Left kidney (tissue), 2 donors: Measurements from ENCODE around the gene ZIC4. TPM values are rescaled to one million over a fixed set of nuclear protein-coding genes. Genes with fewer than 3 reads are reported as not detected.

Experiments used
- DNase-seq: peaks from one replicate; pipeline ENCODE4 v3.0.0-alpha.2; 2013
- polyA plus RNA-seq: library from polyadenylated mRNA; unstranded; fragments of 120-200 nt; gene quantifications from one replicate; pipeline ENCODE4 v1.2.1, GENCODE V29; 2013; ENCODE audit not compliant: insufficient read length

Gene ZIC4
- polyA plus RNA-seq, 1 donor: not detected

- DNase-seq: no peak
Measured at GRCh38 chr3:147391781-147392624, 14.3 kb downstream of the ZIC4 start.

- DNase-seq: no peak
Measured at GRCh38 chr3:147390589-147391569, 15.5 kb downstream of the ZIC4 start.

GRCh38 chr3:147389717-147390116, 16.6 kb downstream of the ZIC4 start:
- no peak for DNase-seq

GRCh38 chr3:147388700-147389580, 17.4 kb downstream of the ZIC4 start:
- no peak for DNase-seq

- DNase-seq: no peak
Measured at GRCh38 chr3:147387885-147388699, 18.3 kb downstream of the ZIC4 start.

GRCh38 chr3:147387291-147387884, 19.0 kb downstream of the ZIC4 start:
- DNase-seq: no peak

- DNase-seq: no peak
Measured at GRCh38 chr3:147385059-147386012, 21.0 kb downstream of the ZIC4 start.

GRCh38 chr3:147384210-147385058, 21.9 kb downstream of the ZIC4 start:
- no peak for DNase-seq

- no peak for DNase-seq
Measured at GRCh38 chr3:147383617-147384016, 22.7 kb downstream of the ZIC4 start.

GRCh38 chr3:147381596-147381995, 24.7 kb downstream of the ZIC4 start:
- DNase-seq: no peak

- DNase-seq: no peak
Measured at GRCh38 chr3:147380977-147381376, 25.4 kb downstream of the ZIC4 start.

- DNase-seq: no peak
Measured at GRCh38 chr3:147380387-147380951, 25.9 kb downstream of the ZIC4 start.

- DNase-seq: no peak
Measured at GRCh38 chr3:147379651-147380050, 26.7 kb downstream of the ZIC4 start.

GRCh38 chr3:147377412-147378367, 28.7 kb downstream of the ZIC4 start:
- no peak for DNase-seq

GRCh38 chr3:147373301-147373700, 33.0 kb downstream of the ZIC4 start:
- no peak for DNase-seq

- no peak for DNase-seq
Measured at GRCh38 chr3:147372525-147373027, 33.8 kb downstream of the ZIC4 start.
